ENCODE measurements around the gene CXCR6.

- no peak for TF ChIP-seq POLR2A (IDR thresholded peaks at IDR 0.05)
- no peak for TF ChIP-seq CTCF (IDR thresholded peaks at IDR 0.05)
- no peak for TF ChIP-seq EP300 (IDR thresholded peaks at IDR 0.05)
Observed at GRCh38 chr3:45895686-45896468, 47.4 kb upstream of the CXCR6 start.
